K562 (cell line): Measurements from ENCODE around the gene DEFB113. TPM values are rescaled to one million over a fixed set of nuclear protein-coding genes. Genes with fewer than 3 reads are reported as not detected.

Source experiments
- ATAC-seq: fragments of 200-7000 bp; cut with Tn5 transposase; 3 replicates; pipeline ENCODE4 v1.9.1; 2020; ENCODE audit warnings: moderate library complexity
- BruUV-seq: library from RNA; stranded (reverse); fragments of 400-500 nt; replicated peaks from 2 replicates; lab custom pipeline; 2021; lab: Mats Ljungman, UMichigan
- CTCF ChIA-PET: fragments of 300-600 bp; formaldehyde crosslinking; extraction: SDS; loops from one replicate; lab custom pipeline; 2021; ENCODE audit warnings: low intra/inter-chr PET ratio; lab: Yijun Ruan, JAX
- POLR2A ChIA-PET: fragments of 300-600, 350-650 bp; sonication (Branson Sonifier 250); formaldehyde crosslinking; extraction: SDS; loops from one replicate; lab custom pipeline; 2021; ENCODE audit warnings: antibody characterized with exemption, inconsistent platforms; lab: Yijun Ruan, JAX
- DNase-seq, 4 experiments: peaks; one replicate each; pipeline versions ENCODE4 v3.0.0 to v3.0.0-alpha.2; 2011 to 2018; ENCODE audit warnings: low spot score in 3 of 4, mixed read lengths in 3 of 4; ENCODE audit errors: extremely low read depth in 1 of 4
- FAIRE-seq: peaks from 2 replicates; lab custom pipeline; 2011; peaks lifted over from hg19 to GRCh38; lab: Jason Lieb, UNC
- H2AFZ ChIP-seq: 2 replicates; pipeline ENCODE4 v1.6.0; 2011; ENCODE audit warnings: low read depth, low read length, control low read depth, inconsistent platforms
- H3K27ac ChIP-seq: fragments of 200-600 bp; 3 replicates; pipeline ENCODE4 v1.8.0; 2011; ENCODE audit warnings: low read depth, mild to moderate bottlenecking, control low read depth, inconsistent platforms, low read length, moderate library complexity, mixed read lengths; ENCODE audit errors: extremely low read depth
- H3K27me3 ChIP-seq, 2 experiments: fragments of 300-600 bp in 1 of 2; 2 replicates in 1 of 2; 3 replicates in 1 of 2; pipeline versions ENCODE4 v1.6.0 to v1.8.0; 2011; ENCODE audit warnings: inconsistent platforms in 2 of 2, low read length in 2 of 2, mild to moderate bottlenecking in 1 of 2, mixed read lengths in 1 of 2, moderate library complexity in 1 of 2; ENCODE audit not compliant: control insufficient read depth in 2 of 2, insufficient read depth in 2 of 2
- H3K36me3 ChIP-seq: fragments of 300-600 bp; 3 replicates; pipeline ENCODE4 v1.8.0; 2011; ENCODE audit warnings: mild to moderate bottlenecking, low read length, inconsistent platforms; ENCODE audit not compliant: control insufficient read depth, insufficient read depth
- H3K4me1 ChIP-seq, 2 experiments: fragments of 200-600 bp in 1 of 2; replicated peaks in 1 of 2; 2 replicates in 1 of 2; 3 replicates in 1 of 2; pipeline versions ENCODE4 v1.5.1 to v1.8.0; 2011; ENCODE audit warnings: inconsistent platforms in 2 of 2, low read length in 2 of 2, mild to moderate bottlenecking in 1 of 2, mixed read lengths in 1 of 2, moderate library complexity in 1 of 2; ENCODE audit not compliant: control insufficient read depth in 2 of 2, insufficient read depth in 2 of 2
- H3K4me2 ChIP-seq: 2 replicates; pipeline ENCODE4 v1.6.1; 2011; ENCODE audit warnings: low read length, control low read depth, inconsistent platforms, mixed read lengths; ENCODE audit not compliant: insufficient read depth
- H3K4me3 ChIP-seq: fragments of 200-600 bp; sonication (generic), shearing (Covaris generic); 2 replicates; pipeline ENCODE4 v1.5.1; 2016; ENCODE audit warnings: control low read depth, inconsistent platforms
- H3K79me2 ChIP-seq: fragments of 200-600 bp; 3 replicates; pipeline ENCODE4 v1.8.0; 2011; ENCODE audit warnings: low read length, inconsistent platforms; ENCODE audit not compliant: control insufficient read depth, insufficient read depth
- H3K9ac ChIP-seq, 2 experiments: 2 replicates each; pipeline versions ENCODE4 v1.6.0 to v1.6.1; 2011; ENCODE audit warnings: low read depth in 2 of 2, low read length in 2 of 2, control low read depth in 1 of 2, inconsistent platforms in 1 of 2, mild to moderate bottlenecking in 1 of 2, mixed read lengths in 1 of 2; ENCODE audit not compliant: insufficient read depth in 1 of 2
- H3K9me1 ChIP-seq: one replicate; pipeline ENCODE4 v1.6.0; 2011; ENCODE audit warnings: inconsistent platforms, mild to moderate bottlenecking, low read length, moderate library complexity; ENCODE audit not compliant: control insufficient read depth, insufficient read depth
- H3K9me3 ChIP-seq: replicated peaks from 2 replicates; pipeline ENCODE4 v1.5.1; 2011; ENCODE audit warnings: low read depth, low read length, inconsistent platforms; ENCODE audit not compliant: control insufficient read depth, insufficient read depth
- H4K20me1 ChIP-seq: replicated peaks from 2 replicates; pipeline ENCODE4 v1.6.1; 2011; ENCODE audit warnings: low read length, inconsistent platforms, mixed read lengths; ENCODE audit not compliant: control insufficient read depth, insufficient read depth
- CHD2 ChIP-seq: IDR thresholded peaks from 2 replicates; pipeline ENCODE4 v1.6.1; 2011; ENCODE audit warnings: low read depth, low read length
- ETV1 ChIP-seq: fragments of 450-650 bp; conservative IDR thresholded peaks from 2 replicates; pipeline ENCODE4 v1.6.1; 2016; ENCODE audit warnings: missing genetic modification characterization, control low read depth, low read depth, missing compliant biosample characterization
- HEY1 ChIP-seq: fragments of 250-450 bp; sonication (Bioruptor Pico); IDR thresholded peaks from 2 replicates; pipeline ENCODE4 v1.5.0; 2020; ENCODE audit warnings: mild to moderate bottlenecking, moderate library complexity, borderline replicate concordance
- HOXB6 ChIP-seq: fragments of 250-450 bp; sonication (Bioruptor Pico); IDR thresholded peaks from 2 replicates; pipeline ENCODE4 v1.5.1; 2022; ENCODE audit warnings: mild to moderate bottlenecking, borderline replicate concordance
- KLF1 ChIP-seq: fragments of 450-650 bp; IDR thresholded peaks from 2 replicates; pipeline ENCODE4 v1.6.1; 2016; ENCODE audit warnings: missing genetic modification characterization, missing compliant biosample characterization
- NR2C1 ChIP-seq, 2 experiments: fragments of 450-650 bp; IDR thresholded peaks; 2 replicates each; pipeline ENCODE4 v1.6.1; 2017; ENCODE audit warnings: mild to moderate bottlenecking in 2 of 2, antibody characterized with exemption in 1 of 2, inconsistent platforms in 1 of 2, missing compliant biosample characterization in 1 of 2, missing genetic modification characterization in 1 of 2
- PCBP2 ChIP-seq: fragments of 200-400 bp; formaldehyde crosslinking; IDR thresholded peaks from 2 replicates; pipeline ENCODE4 v1.6.1; 2018; ENCODE audit warnings: low read length, low read depth, mild to moderate bottlenecking, moderate library complexity; ENCODE audit not compliant: poor library complexity, severe bottlenecking
- PPARD ChIP-seq: fragments of 250-450 bp; sonication (Bioruptor Pico); IDR thresholded peaks from 2 replicates; pipeline ENCODE4 v1.8.0; 2022; ENCODE audit warnings: inconsistent platforms, mild to moderate bottlenecking, moderate library complexity
- SAFB2 ChIP-seq: fragments of 200-400 bp; formaldehyde crosslinking; IDR thresholded peaks from 2 replicates; pipeline ENCODE4 v1.6.1; 2018; ENCODE audit warnings: borderline replicate concordance, low read length, low read depth, moderate library complexity; ENCODE audit not compliant: severe bottlenecking
- SRSF3 ChIP-seq: fragments of 200-400 bp; formaldehyde crosslinking; IDR thresholded peaks from 2 replicates; pipeline ENCODE4 v1.6.1; 2016; ENCODE audit warnings: mild to moderate bottlenecking, low read length, moderate library complexity; ENCODE audit not compliant: insufficient read depth
- TRIM28 ChIP-seq: fragments of 450-650 bp; IDR thresholded peaks from 2 replicates; pipeline ENCODE4 v1.6.1; 2017
- WHSC1 ChIP-seq: IDR thresholded peaks from one replicate; pipeline ENCODE4 v1.6.1; 2012; ENCODE audit warnings: low read length, control low read depth, inconsistent platforms
- ZBTB40 ChIP-seq, 2 experiments: fragments of 450-650 bp in 1 of 2; sonication (generic) in 1 of 2; formaldehyde crosslinking in 1 of 2; IDR thresholded peaks; 2 replicates each; pipeline versions ENCODE4 v1.7.1 to v1.9.0; 2016 to 2022; ENCODE audit warnings: inconsistent platforms in 1 of 2, mild to moderate bottlenecking in 1 of 2, missing genetic modification reagents in 1 of 2
- ZNF146 ChIP-seq: IDR thresholded peaks from one replicate; pipeline ENCODE4 v1.6.1; 2018; ENCODE audit warnings: missing compliant biosample characterization; ENCODE audit not compliant: unreplicated experiment
- ZNF239 ChIP-seq: fragments of 250-450 bp; sonication (Bioruptor Pico); IDR thresholded peaks from 2 replicates; pipeline ENCODE4 v1.4.0; 2020; ENCODE audit warnings: mild to moderate bottlenecking
- WGBS: fragments of 100-300 bp; shearing (Covaris generic); methylation state at CpG from one replicate; pipeline ENCODE4 v1.1.6; 2016; ENCODE audit warnings: low coverage, mixed read lengths; ENCODE audit not compliant: insufficient coverage; ENCODE audit errors: missing lambda C conversion rate; 5-methylcytosine and 5-hydroxymethylcytosine counted together
- in situ Hi-C: fragments of 300-500 bp; cut with MboI; formaldehyde crosslinking; loops from 4 replicates; pipeline ENCODE4 v1.15.0; 2018; ENCODE audit warnings: inconsistent platforms, mixed read lengths
- intact Hi-C: fragments of 100-400 bp; cut with micrococcal nuclease; formaldehyde crosslinking; loops from 2 replicates; pipeline ENCODE4 v1.14.2; 2022
- polyA plus RNA-seq, 8 experiments: library from polyadenylated mRNA; depleted of rRNA in 4 of 8; stranded (reverse) in 5 of 8; unstranded in 3 of 8; fragments of >200 nt; fragmentation: Nextera tagmentation in 2 of 8; fragmentation: Illumina TruSeq in 1 of 8; extraction: Ambion mirVana in 2 of 8; extraction: Trizol in 1 of 8; gene quantifications; 2 replicates each; pipeline versions ENCODE4 v1.2.1 to v1.2.3, GENCODE V29; 2011 to 2014; ENCODE audit warnings: inconsistent platforms in 1 of 8, missing spikeins in 1 of 8
- total RNA-seq, 7 experiments: library from RNA; depleted of rRNA in 6 of 7; stranded (reverse); fragments of >200 nt in 6 of 7; fragmentation: Illumina TruSeq in 2 of 7; extraction: Trizol in 2 of 7; gene quantifications; 2 replicates each; pipeline versions ENCODE4 v1.2.1 to v1.2.3, GENCODE V29; 2011 to 2021; ENCODE audit warnings: low replicate concordance in 1 of 7

The DEFB113 gene
- total and polyA plus RNA-seq, 9 of the 15 experiments (the other 6 are each of a cell fraction or from before 2014, with no cell fraction given), result not detected

GRCh38 chr6:49979584-49979983 lies 10.2 kb upstream of the DEFB113 start:
- Histone ChIP-seq H3K36me3 (no peaks in the 10 kb centered on the region), H3K9me3 (no peaks in the 10 kb centered on the region), H3K4me3 (no peak overlapping the region), H3K9ac (no peak overlapping the region), H3K4me1 (no peaks in the 10 kb centered on the region; a peak in 1 of 5 replicates), H3K27me3 (no peaks in the 10 kb centered on the region), H4K20me1 (no peaks in the 10 kb centered on the region), H3K9me1 (no peaks in the 10 kb centered on the region), H2AFZ (no peak overlapping the region), H3K79me2 (no peaks in the 10 kb centered on the region), H3K27ac (no peak overlapping the region), H3K4me2 (no peak overlapping the region)
- ATAC-seq (peak; percentile 54; the same call in 2 of the 3 replicates), FAIRE-seq (no peak), DNase-seq (no peak)
- intact Hi-C loops (no loop called here), in situ Hi-C loops (no loop called here)
- no TSS peak for BruUV-seq
- 5% methylated on average over 4 of the region's 4 CpGs for WGBS
- CTCF ChIA-PET, result no interaction called here
- POLR2A ChIA-PET, result interaction anchor here (0.7 kb wide), 1 partner anchor 8 kb away, joined by 4 read pairs; no protein-coding TSS in a partner anchor
- TF ChIP-seq SRSF3 (no peak), KLF1 (tag) (no peak), HOXB6 (no peak), ZNF239 (CRISPR knock-in tag) (no peak), ETV1 (tag) (no peak), SAFB2 (no peak), PPARD (no peak), WHSC1 (no peak), NR2C1 (IDR thresholded peaks at IDR 0.05) (no peak), NR2C1 (tag; IDR thresholded peaks at IDR 0.05) (no peak), HEY1 (CRISPR knock-in tag) (no peak), CHD2 (no peak), TRIM28 (no peak), ZBTB40 (IDR thresholded peaks at IDR 0.05) (no peak), ZBTB40 (CRISPR knock-in tag; IDR thresholded peaks at IDR 0.05) (no peak), PCBP2 (no peak), ZNF146 (no peak)
